ENCODE measurements around the gene UST.
"Not testable (repeated sequence)": the region's sequence is repeated elsewhere in the genome, so short reads cannot be mapped to it uniquely, and the experiment has no call there.

The UST gene

GRCh38 chr6:148880742-148881141, 133.9 kb downstream of the UST start:
- not testable (repeated sequence) for DNase-seq

GRCh38 chr6:148881593-148882311, 134.9 kb downstream of the UST start:
- DNase-seq = no peak

- DNase-seq = no peak
Measured at GRCh38 chr6:148883270-148883669, 136.4 kb downstream of the UST start.

GRCh38 chr6:148884461-148884860, 137.6 kb downstream of the UST start:
- no peak for DNase-seq

- peak; percentile 51 for DNase-seq
Measured at GRCh38 chr6:148885136-148885865, 138.5 kb downstream of the UST start.

GRCh38 chr6:148885925-148886845, 139.4 kb downstream of the UST start:
- peak; percentile 78 for DNase-seq

- no peak for DNase-seq
Measured at GRCh38 chr6:148887181-148887580, 140.4 kb downstream of the UST start.

- no peak for DNase-seq
Measured at GRCh38 chr6:148888856-148889255, 142.0 kb downstream of the UST start.

GRCh38 chr6:148890096-148890495, 143.3 kb downstream of the UST start:
- DNase-seq = no peak

GRCh38 chr6:148890652-148891404, 144.0 kb downstream of the UST start:
- no peak for DNase-seq

GRCh38 chr6:148891405-148891783, 144.6 kb downstream of the UST start:
- no peak for DNase-seq

- no peak for DNase-seq
Measured at GRCh38 chr6:148892247-148892646, 145.4 kb downstream of the UST start.

- no peak for DNase-seq
Measured at GRCh38 chr6:148893073-148893472, 146.2 kb downstream of the UST start.

- DNase-seq = no peak
Measured at GRCh38 chr6:148893481-148893880, 146.7 kb downstream of the UST start.

GRCh38 chr6:148898376-148899014, 151.7 kb downstream of the UST start:
- peak; percentile 50 for DNase-seq

- no peak for DNase-seq
Measured at GRCh38 chr6:148904896-148905870, 158.4 kb downstream of the UST start.

GRCh38 chr6:148905901-148906300, 159.1 kb downstream of the UST start:
- DNase-seq = no peak

GRCh38 chr6:148906386-148906785, 159.6 kb downstream of the UST start:
- DNase-seq = no peak

GRCh38 chr6:148907573-148907972, 160.7 kb downstream of the UST start:
- DNase-seq = no peak

- DNase-seq = no peak
Measured at GRCh38 chr6:148912252-148912651, 165.4 kb downstream of the UST start.

GRCh38 chr6:148915810-148916209, 169.0 kb downstream of the UST start:
- DNase-seq = no peak

Measured in NCI-H2171 (cell line).